ENCODE data around the gene FES. TPM values are rescaled to one million over a fixed set of nuclear protein-coding genes. Genes with fewer than 3 reads are reported as not detected.

FES gene
- 10 to 100 TPM; 20.0 to 37.2 (median 24.8) TPM for total RNA-seq
- polyA plus RNA-seq: 10 to 100 TPM in 1 of 2 donors, 1 to 10 TPM in 1; 2.2 to 25.6 TPM
- long read RNA-seq, donor 1, transcript FES-201 (19 exons, 2,829 nt): major isoform, 29 of 142 reads
- long read RNA-seq, donor 1, partial matches to known transcripts: 13 of 142 reads
- long read RNA-seq, donor 1, other reads (novel, unspliced or antisense): 96 of 142 reads
- long read RNA-seq, donor 2, partial matches to known transcripts: 5 of 6 reads
- long read RNA-seq, donor 2, other reads (novel, unspliced or antisense): 0 of 6 reads
- long read RNA-seq, donor 3, transcript FES-201 (19 exons, 2,829 nt): major isoform, 32 of 97 reads
- long read RNA-seq, donor 3, partial matches to known transcripts: 6 of 97 reads
- long read RNA-seq, donor 3, other reads (novel, unspliced or antisense): 58 of 97 reads

DNA sequence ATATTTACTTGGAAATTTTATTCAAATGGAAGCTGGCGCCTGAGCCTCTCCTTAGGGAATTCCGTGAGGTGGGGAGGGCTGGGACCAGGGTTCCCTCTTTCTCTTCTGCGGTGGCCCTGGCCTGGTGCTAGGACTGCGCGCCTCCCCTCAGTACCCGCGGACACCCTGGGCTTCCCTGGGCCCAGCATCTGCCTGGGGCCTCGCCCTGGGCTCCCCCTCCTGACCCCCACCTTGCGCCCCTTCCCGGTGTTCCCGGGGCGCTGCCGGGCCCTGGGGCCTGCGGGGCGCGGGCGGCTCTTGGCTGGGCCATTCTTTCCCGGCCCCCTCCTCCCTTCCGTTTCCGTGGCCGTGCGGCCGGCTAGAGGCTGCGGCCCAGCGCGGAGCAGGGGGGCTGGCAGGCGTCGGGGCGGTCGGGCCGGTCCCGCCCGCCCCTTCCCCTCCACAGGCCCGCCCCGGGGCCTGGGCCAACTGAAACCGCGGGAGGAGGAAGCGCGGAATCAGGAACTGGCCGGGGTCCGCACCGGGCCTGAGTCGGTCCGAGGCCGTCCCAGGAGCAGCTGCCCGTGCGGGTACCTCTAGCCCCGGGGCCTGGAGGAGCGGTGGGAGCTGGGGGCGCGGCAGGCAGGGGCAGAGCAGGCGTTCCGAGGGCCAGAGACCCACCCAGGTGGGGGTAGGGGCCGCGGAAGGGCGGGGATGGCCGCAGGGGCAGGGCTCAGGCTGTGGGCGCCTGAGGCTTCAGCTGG is at the start of gene FES:
TSS of gene FES (plus strand) at position 529 of the 743 bp plus-strand sequence. CDS start 542 bp downstream, outside the sequence.
- intact Hi-C loops (cut with DNase I): loop anchor here in 1 of 4 donors (5.0 kb wide), 1 partner anchor 237 kb away; no protein-coding TSS in a partner anchor
- 2 to 3% (median 3%) methylated on average over 39 to 58 of the region's 58 CpGs for WGBS, 3 donors
- peak; percentile 69 to 83 (median 77) for DNase-seq

GRCh38 chr15:90834626-90835025 is 49.7 kb upstream of the FES start:
- intact Hi-C loops (cut with DNase I): loop anchor here in 1 of 4 donors (5.0 kb wide), 1 partner anchor 1827 kb away; no protein-coding TSS in a partner anchor
- H3K9me3 ChIP-seq: no peaks in the 10 kb centered on the region
- WGBS, 3 donors: 58 to 65% (median 62%) methylated on average over 5 of the region's 5 CpGs
- no peak overlapping the region for H3K27ac ChIP-seq
- H3K4me1 ChIP-seq (ENCODE audit: insufficient read depth): no peaks in the 10 kb centered on the region
- H3K36me3 ChIP-seq: no peaks in the 10 kb centered on the region
- no peaks in the 10 kb centered on the region for H3K27me3 ChIP-seq
- H3K4me3 ChIP-seq: no peak overlapping the region
- TF ChIP-seq CTCF (IDR thresholded peaks at IDR 0.05) (no peak), POLR2A (IDR thresholded peaks at IDR 0.05) (no peak), EP300 (IDR thresholded peaks at IDR 0.05) (no peak)
- DNase-seq: no peak

More for the DNA sequence above, at the start of gene FES:
- peak within 1 kb of the TSS; percentile 56 for H3K4me3 ChIP-seq
- no peaks in the 10 kb centered on the region for H3K9me3 ChIP-seq
- peak within 1 kb of the TSS; percentile 70 to 97 for H3K27ac ChIP-seq
- H3K36me3 ChIP-seq: no peaks in the 10 kb centered on the region
- TF ChIP-seq EP300 (IDR thresholded peaks at IDR 0.05): no peak
- TF ChIP-seq CTCF (IDR thresholded peaks at IDR 0.05): no peak
- peak; percentile 28 for TF ChIP-seq POLR2A (IDR thresholded peaks at IDR 0.05)
- peaks cover 10% of the 10 kb centered on the region for H3K4me1 ChIP-seq (ENCODE audit: insufficient read depth)
- no peaks in the 10 kb centered on the region for H3K27me3 ChIP-seq

DNA sequence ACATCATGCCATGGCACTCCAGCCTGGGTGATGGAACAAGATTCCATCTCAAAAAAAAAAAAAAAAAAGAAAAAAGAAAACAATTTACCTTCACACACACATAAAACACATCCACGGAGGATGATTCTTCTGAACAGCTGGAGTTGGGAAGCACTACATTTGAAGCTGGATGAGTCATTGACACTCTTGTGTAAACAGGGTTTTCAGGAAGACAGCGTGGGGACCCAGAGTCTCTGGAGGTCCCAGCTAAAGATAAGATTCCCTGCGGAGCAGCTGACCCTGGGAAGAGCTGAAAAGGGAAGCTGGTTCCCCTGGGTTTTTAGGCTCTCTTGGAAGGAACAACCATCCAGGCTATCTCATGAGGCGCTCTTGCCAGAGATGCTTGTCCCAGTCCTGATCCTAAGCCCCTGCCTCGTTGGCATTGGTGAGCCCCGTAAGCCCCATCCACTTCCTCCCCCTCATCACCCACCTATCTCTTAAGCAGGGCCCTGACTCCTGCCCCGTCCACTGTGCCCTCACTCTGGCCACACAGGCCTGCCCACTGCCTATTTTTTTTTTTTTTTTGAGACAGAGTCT is 47.9 kb upstream of the FES start:
- intact Hi-C loops (cut with DNase I): loop anchor here in 1 of 4 donors (5.0 kb wide), 1 partner anchor 1829 kb away; no protein-coding TSS in a partner anchor
- Histone ChIP-seq H3K4me1 (ENCODE audit: insufficient read depth) (no peaks in the 10 kb centered on the region), H3K4me3 (no peak overlapping the region), H3K36me3 (no peaks in the 10 kb centered on the region), H3K9me3 (no peaks in the 10 kb centered on the region), H3K27ac (no peak overlapping the region), H3K27me3 (no peaks in the 10 kb centered on the region)
- no peak for DNase-seq
- 30 to 44% (median 37%) methylated on average over 7 of the region's 7 CpGs for WGBS, 3 donors
- TF ChIP-seq EP300 (IDR thresholded peaks at IDR 0.05) (no peak), CTCF (IDR thresholded peaks at IDR 0.05) (no peak), POLR2A (IDR thresholded peaks at IDR 0.05) (no peak)

- intact Hi-C loops (cut with DNase I): loop anchor here in 1 of 4 donors (5.0 kb wide), 1 partner anchor 1830 kb away; no protein-coding TSS in a partner anchor
- WGBS, 3 donors: 75 to 83% (median 77%) methylated on average over 11 of the region's 11 CpGs
- no peaks in the 10 kb centered on the region for H3K27me3 ChIP-seq
- no peaks in the 10 kb centered on the region for H3K9me3 ChIP-seq
- DNase-seq: no peak
- no peaks in the 10 kb centered on the region for H3K4me1 ChIP-seq (ENCODE audit: insufficient read depth)
- no peak overlapping the region for H3K4me3 ChIP-seq
- no peak overlapping the region for H3K27ac ChIP-seq
- TF ChIP-seq EP300 (IDR thresholded peaks at IDR 0.05): no peak
- no peak for TF ChIP-seq CTCF (IDR thresholded peaks at IDR 0.05)
- TF ChIP-seq POLR2A (IDR thresholded peaks at IDR 0.05): no peak
- H3K36me3 ChIP-seq: no peaks in the 10 kb centered on the region
Measured at GRCh38 chr15:90837094-90837493, 47.2 kb upstream of the FES start.
